B cell (primary cell): ENCODE results near the gene SLC12A4. TPM values are rescaled to one million over a fixed set of nuclear protein-coding genes. Genes with fewer than 3 reads are reported as not detected.
A peak's percentile ranks its signal among the peaks of the same experiment; 100 is the strongest.

Experiments
- ATAC-seq: fragments of 200-7000 bp; cut with Tn5 transposase; one replicate; pipeline ENCODE4 v1.10.0; 2021; ENCODE audit warnings: low read depth, mild to moderate bottlenecking, moderate number of reproducible peaks, moderate library complexity
- CTCF ChIA-PET: fragments of 350-600 bp; sonication (Branson Sonifier 250); formaldehyde crosslinking; loops from one replicate; lab custom pipeline; 2021; ENCODE audit warnings: antibody characterized with exemption, inconsistent platforms; lab: Charles Lee
- POLR2A ChIA-PET: fragments of 350-600 bp; sonication (Branson Sonifier 250); formaldehyde crosslinking; loops from one replicate; lab custom pipeline; 2021; ENCODE audit warnings: antibody characterized with exemption; lab: Charles Lee
- DNase-seq: peaks from one replicate; pipeline ENCODE4 v3.0.0; 2013
- H2AFZ ChIP-seq: 2 replicates; pipeline ENCODE4 v1.6.1; 2012; ENCODE audit warnings: mild to moderate bottlenecking, low read depth, low read length; ENCODE audit not compliant: insufficient read depth, poor library complexity, severe bottlenecking
- H3K27ac ChIP-seq, 2 donors: 1 replicate in 1 of 2; 2 replicates in 1 of 2; pipeline ENCODE4 v1.5.1; 2012 to 2013; ENCODE audit warnings: low read length in 2 of 2, mild to moderate bottlenecking in 2 of 2, moderate library complexity in 1 of 2
- H3K27me3 ChIP-seq, 4 experiments: fragments of 200-600 bp in 1 of 4; sonication (generic) in 1 of 4; replicated peaks in 1 of 4; 1 replicate in 2 of 4; 2 replicates in 2 of 4; pipeline versions ENCODE4 v1.6.1 to v1.7.0; 2013 to 2016; ENCODE audit warnings: low read length in 3 of 4, mild to moderate bottlenecking in 2 of 4, mixed read lengths in 1 of 4, moderate library complexity in 1 of 4; ENCODE audit not compliant: insufficient read depth in 4 of 4, control insufficient read depth in 3 of 4; ENCODE audit errors: control extremely low read depth in 1 of 4
- H3K36me3 ChIP-seq, 2 experiments: replicated peaks in 1 of 2; 1 replicate in 1 of 2; 2 replicates in 1 of 2; pipeline versions ENCODE4 v1.6.1 to v1.7.1; 2013; ENCODE audit warnings: low read length in 1 of 2; ENCODE audit not compliant: insufficient read depth in 2 of 2, control insufficient read depth in 1 of 2; ENCODE audit errors: control extremely low read depth in 1 of 2, extremely low read depth in 1 of 2
- H3K4me1 ChIP-seq, 2 donors: fragments of 200-600 bp in 1 of 2; sonication (generic) in 1 of 2; 1 replicate in 1 of 2; 2 replicates in 1 of 2; pipeline versions ENCODE4 v1.5.1 to v1.6.1; 2013 to 2017; ENCODE audit warnings: low read length in 2 of 2; ENCODE audit not compliant: control insufficient read depth in 2 of 2, insufficient read depth in 2 of 2
- H3K4me2 ChIP-seq: replicated peaks from 2 replicates; pipeline ENCODE3; 2012; ENCODE audit warnings: mild to moderate bottlenecking, low read depth, low read length; ENCODE audit not compliant: poor library complexity, severe bottlenecking
- H3K4me3 ChIP-seq, 5 experiments: fragments of 200-600 bp in 1 of 5; sonication (generic) in 1 of 5; 1 replicate in 3 of 5; 2 replicates in 2 of 5; pipeline versions ENCODE4 v1.5.1 to v1.7.0; 2011 to 2016; ENCODE audit warnings: low read length in 4 of 5, mild to moderate bottlenecking in 4 of 5, low read depth in 2 of 5, control low read depth in 1 of 5, moderate library complexity in 1 of 5; ENCODE audit not compliant: insufficient read depth in 1 of 5; ENCODE audit errors: control extremely low read depth in 1 of 5, extremely low read depth in 1 of 5
- H3K79me2 ChIP-seq: fragments of 200-600 bp; sonication (generic); one replicate; pipeline ENCODE4 v1.6.0; 2016; ENCODE audit warnings: low read length; ENCODE audit not compliant: control insufficient read depth, insufficient read depth
- H3K9ac ChIP-seq: fragments of 200-600 bp; sonication (generic); 2 replicates; pipeline ENCODE4 v1.6.1; 2017; ENCODE audit warnings: mild to moderate bottlenecking, low read length, moderate library complexity
- H3K9me3 ChIP-seq, 3 donors: one replicate each; pipeline versions ENCODE4 v1.6.1 to v1.7.1; 2013; ENCODE audit warnings: low read length in 2 of 3; ENCODE audit not compliant: control insufficient read depth in 2 of 3, insufficient read depth in 1 of 3; ENCODE audit errors: control extremely low read depth in 1 of 3
- H4K20me1 ChIP-seq: 2 replicates; pipeline ENCODE4 v1.6.0; 2012; ENCODE audit warnings: mild to moderate bottlenecking, low read length; ENCODE audit not compliant: insufficient read depth, control insufficient read depth, poor library complexity, severe bottlenecking
- H3K27ac Mint-ChIP-seq: one replicate; pipeline ENCODE4 v1.8.0; 2021; ENCODE audit warnings: mixed read lengths
- H3K27me3 Mint-ChIP-seq: one replicate; pipeline ENCODE4 v1.8.0; 2021; ENCODE audit warnings: mixed read lengths
- H3K4me1 Mint-ChIP-seq: one replicate; pipeline ENCODE4 v1.8.0; 2021; ENCODE audit warnings: mixed read lengths
- H3K4me3 Mint-ChIP-seq: one replicate; pipeline ENCODE4 v1.8.0; 2021; ENCODE audit warnings: mixed read lengths
- H3K9me3 Mint-ChIP-seq: one replicate; pipeline ENCODE4 v1.8.0; 2022; ENCODE audit warnings: mixed read lengths; ENCODE audit not compliant: insufficient read depth
- EZH2 ChIP-seq: IDR thresholded peaks from 2 replicates; pipeline ENCODE4 v1.6.1; 2012; ENCODE audit warnings: borderline replicate concordance, low read depth, mild to moderate bottlenecking, moderate library complexity, low read length; ENCODE audit not compliant: insufficient read depth, poor library complexity, severe bottlenecking
- WGBS: methylation state at CpG from one replicate; pipeline ENCODE4 v1.1.5; 2013; ENCODE audit warnings: missing lambda C conversion rate; ENCODE audit not compliant: insufficient coverage; 5-methylcytosine and 5-hydroxymethylcytosine counted together
- intact Hi-C: fragments of 100-400 bp; cut with micrococcal nuclease; formaldehyde crosslinking; loops from one replicate; pipeline ENCODE4 v1.10.0; 2022
- polyA plus RNA-seq: library from polyadenylated mRNA; depleted of rRNA; stranded (reverse); fragments of >200 nt; gene quantifications from 2 replicates; pipeline ENCODE4 v1.2.3, GENCODE V29; 2012
- total RNA-seq, 2 donors: library from RNA; stranded (reverse); fragments of 120-200 nt in 1 of 2; gene quantifications; 1 replicate in 1 of 2; 2 replicates in 1 of 2; pipeline versions ENCODE4 v1.2.3 to v1.2.4, GENCODE V29; 2013 to 2022
- TF ChIP-seq, protein P1 (sequence below): fragments of 200-600 bp; IDR thresholded peaks from one replicate; pipeline ENCODE4 v1.8.0; 2022; ENCODE audit warnings: antibody characterized with exemption, mild to moderate bottlenecking

SLC12A4 gene
- total and polyA plus RNA-seq, 2 donors (not counting 1 experiment from before 2014, with no cell fraction given) = 20.2 to 42.2 TPM

DNA sequence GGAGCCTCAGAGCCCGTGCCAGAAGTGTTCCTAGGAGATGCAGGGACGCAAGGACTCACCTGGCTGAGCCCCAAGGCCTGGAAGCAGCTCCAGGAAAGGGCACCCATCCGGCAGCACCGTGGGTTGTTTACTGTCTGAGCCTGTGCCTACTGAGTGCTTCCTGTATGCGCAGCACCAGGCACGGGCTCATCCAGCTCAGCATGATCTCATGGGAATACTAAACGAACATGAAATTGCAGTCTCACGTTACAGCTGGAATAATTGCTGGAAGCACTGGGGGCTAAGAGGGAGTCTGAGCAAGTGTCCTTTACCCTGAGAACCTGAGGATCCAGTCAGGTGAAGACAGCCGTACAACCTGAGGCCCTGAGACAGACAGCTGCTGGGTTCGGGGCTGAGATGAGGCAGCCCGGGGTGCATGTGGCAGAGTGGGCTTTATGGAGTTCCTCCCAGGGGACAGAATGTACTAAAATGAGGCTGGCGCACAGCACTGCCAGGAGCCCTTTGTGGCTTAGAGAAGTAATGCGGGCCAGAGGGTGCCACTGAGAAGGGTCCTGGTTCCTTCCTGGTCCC lies 42.2 kb downstream of the SLC12A4 start:
- intact Hi-C loops = no loop called here
- Histone ChIP-seq H3K9ac (no peak overlapping the region), H3K27me3 (no peaks in the 10 kb centered on the region), H3K27ac (peak overlapping the region in 1 of 2 donors; percentile 21), H3K9me3 (no peaks in the 10 kb centered on the region), H2AFZ (no peak overlapping the region), H4K20me1 (peaks cover 42% of the 10 kb centered on the region), H3K4me2 (peak overlapping the region; percentile 26), H3K4me1 (peaks cover 9 to 27% of the 10 kb centered on the region in 2 donors), H3K36me3 (peaks cover 0 to 44% of the 10 kb centered on the region in 2 experiments), H3K79me2 (peaks cover 45% of the 10 kb centered on the region), H3K4me3 (no peak overlapping the region)
- Mint-ChIP-seq H3K27ac (peak overlapping the region; percentile 75), H3K27me3 (no peaks in the 10 kb centered on the region), H3K9me3 (no peaks in the 10 kb centered on the region), H3K4me3 (peak overlapping the region; percentile 32), H3K4me1 (peaks cover 26% of the 10 kb centered on the region)
- TF ChIP-seq, protein P1, sequence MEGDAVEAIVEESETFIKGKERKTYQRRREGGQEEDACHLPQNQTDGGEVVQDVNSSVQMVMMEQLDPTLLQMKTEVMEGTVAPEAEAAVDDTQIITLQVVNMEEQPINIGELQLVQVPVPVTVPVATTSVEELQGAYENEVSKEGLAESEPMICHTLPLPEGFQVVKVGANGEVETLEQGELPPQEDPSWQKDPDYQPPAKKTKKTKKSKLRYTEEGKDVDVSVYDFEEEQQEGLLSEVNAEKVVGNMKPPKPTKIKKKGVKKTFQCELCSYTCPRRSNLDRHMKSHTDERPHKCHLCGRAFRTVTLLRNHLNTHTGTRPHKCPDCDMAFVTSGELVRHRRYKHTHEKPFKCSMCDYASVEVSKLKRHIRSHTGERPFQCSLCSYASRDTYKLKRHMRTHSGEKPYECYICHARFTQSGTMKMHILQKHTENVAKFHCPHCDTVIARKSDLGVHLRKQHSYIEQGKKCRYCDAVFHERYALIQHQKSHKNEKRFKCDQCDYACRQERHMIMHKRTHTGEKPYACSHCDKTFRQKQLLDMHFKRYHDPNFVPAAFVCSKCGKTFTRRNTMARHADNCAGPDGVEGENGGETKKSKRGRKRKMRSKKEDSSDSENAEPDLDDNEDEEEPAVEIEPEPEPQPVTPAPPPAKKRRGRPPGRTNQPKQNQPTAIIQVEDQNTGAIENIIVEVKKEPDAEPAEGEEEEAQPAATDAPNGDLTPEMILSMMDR = no peak
- no peak for TF ChIP-seq EZH2
- CTCF ChIA-PET = interaction anchor here (0.8 to 3.3 kb wide), 8 partner anchors 9 to 405 kb away, joined by 3 to 20 read pairs (median 4); no protein-coding TSS in a partner anchor
- POLR2A ChIA-PET = no interaction called here
- 14% methylated on average over 12 of the region's 13 CpGs for WGBS
- DNase-seq (no peak), ATAC-seq (no peak)
